ENCODE results near the gene MLLT3. TPM values are rescaled to one million over a fixed set of nuclear protein-coding genes. Genes with fewer than 3 reads are reported as not detected.
"Not testable (repeated sequence)": the region's sequence is repeated elsewhere in the genome, so short reads cannot be mapped to it uniquely, and the experiment has no call there.

Gene MLLT3
- 10 to 100 TPM; 24.2 to 35.4 (median 30.9) TPM for polyA plus RNA-seq (ENCODE audit: insufficient read length in 4 of 4)

DNA sequence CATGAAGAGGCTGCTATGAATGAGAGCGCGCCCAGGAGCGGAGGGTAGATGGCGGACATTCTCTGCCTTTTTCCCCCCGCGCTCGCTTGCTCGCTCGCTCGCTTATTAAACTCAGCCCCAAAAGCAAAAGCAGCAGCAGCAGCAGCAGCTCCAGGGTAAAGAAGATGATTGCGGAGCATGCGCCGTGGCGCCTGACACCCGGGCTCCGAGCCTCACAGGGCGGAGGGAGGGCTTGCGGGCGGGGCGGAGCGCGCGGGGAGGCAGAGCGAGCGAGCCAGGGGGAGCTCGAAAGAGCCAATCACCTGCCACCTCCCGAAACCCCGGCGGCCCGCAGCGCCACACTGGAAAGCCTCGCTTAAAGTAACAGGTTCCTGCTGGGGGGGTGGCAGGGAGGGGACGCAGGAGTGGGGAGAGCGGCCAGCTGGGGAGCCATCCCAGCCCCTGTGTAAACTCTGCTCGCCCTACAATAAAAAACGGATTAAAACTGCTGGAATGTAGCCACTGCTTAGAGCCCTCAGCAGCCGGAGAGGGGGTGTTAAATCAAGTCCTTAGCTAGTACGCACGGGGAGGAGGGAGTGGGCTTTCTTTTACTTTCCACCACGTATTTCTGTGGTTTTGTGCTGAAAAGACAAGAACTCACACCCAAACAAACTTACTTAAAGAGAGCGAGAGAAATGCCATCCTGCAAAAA is at the start of gene MLLT3:
Gene MLLT3, minus strand, starts transcription at position 170 of the 691 bp plus-strand sequence.
- peak in 3 of 4 donors; percentile 79 to 88 (median 87) for DNase-seq (ENCODE audit: low read depth in 4 of 4, low spot score in 2 of 4)

DNA sequence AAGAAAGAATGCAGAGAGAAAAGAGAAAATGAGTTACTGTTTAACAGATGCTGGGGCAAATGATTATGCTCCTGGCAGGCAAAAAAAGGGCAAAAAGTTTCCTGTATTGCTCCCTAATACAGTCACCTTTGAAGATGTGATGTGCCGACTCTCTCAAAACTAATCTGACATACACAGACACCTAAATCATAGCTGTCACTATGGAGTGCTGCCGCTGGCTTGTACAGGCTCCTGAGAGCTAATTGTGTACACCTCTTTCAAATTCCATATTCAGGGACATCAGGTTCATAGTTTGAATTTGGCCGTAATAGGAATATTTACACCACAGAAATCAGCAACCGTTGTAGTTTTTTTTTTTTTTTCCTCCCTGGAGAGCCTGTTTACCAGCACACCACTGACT is 49.3 kb upstream of the MLLT3 start:
- DNase-seq (ENCODE audit: low read depth in 4 of 4, low spot score in 2 of 4): no peak

- DNase-seq (ENCODE audit: low read depth in 4 of 4, low spot score in 2 of 4): no peak
Observed at GRCh38 chr9:20670395-20670794, 48.1 kb upstream of the MLLT3 start.

GRCh38 chr9:20664501-20664900 is 42.2 kb upstream of the MLLT3 start:
- no peak for DNase-seq (ENCODE audit: low read depth in 4 of 4, low spot score in 2 of 4)

DNA sequence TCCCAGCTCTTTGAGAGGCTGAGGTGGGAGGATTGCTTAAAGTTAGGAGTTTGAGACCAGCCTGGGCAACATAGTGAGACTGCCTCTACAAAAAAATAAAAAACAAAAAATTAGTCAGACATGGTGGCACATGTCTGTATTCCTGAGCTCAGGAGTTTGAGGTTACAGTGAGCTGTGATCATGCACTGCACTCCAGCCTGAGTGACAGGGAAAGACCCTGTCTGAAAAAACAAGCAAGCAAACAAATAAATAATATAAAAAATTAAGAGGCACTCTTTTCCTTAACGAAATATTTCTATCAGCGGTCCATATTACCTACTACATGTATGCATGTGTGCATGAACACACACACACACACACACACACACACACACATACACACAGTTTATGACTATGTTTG is 40.8 kb upstream of the MLLT3 start:
- no peak for DNase-seq (ENCODE audit: low read depth in 4 of 4, low spot score in 2 of 4)

GRCh38 chr9:20662156-20662555 is 39.9 kb upstream of the MLLT3 start:
- DNase-seq (ENCODE audit: low read depth in 4 of 4, low spot score in 2 of 4): no peak

- no peak for DNase-seq (ENCODE audit: low read depth in 4 of 4, low spot score in 2 of 4)
Observed at GRCh38 chr9:20659474-20659967, 37.2 kb upstream of the MLLT3 start.

DNA sequence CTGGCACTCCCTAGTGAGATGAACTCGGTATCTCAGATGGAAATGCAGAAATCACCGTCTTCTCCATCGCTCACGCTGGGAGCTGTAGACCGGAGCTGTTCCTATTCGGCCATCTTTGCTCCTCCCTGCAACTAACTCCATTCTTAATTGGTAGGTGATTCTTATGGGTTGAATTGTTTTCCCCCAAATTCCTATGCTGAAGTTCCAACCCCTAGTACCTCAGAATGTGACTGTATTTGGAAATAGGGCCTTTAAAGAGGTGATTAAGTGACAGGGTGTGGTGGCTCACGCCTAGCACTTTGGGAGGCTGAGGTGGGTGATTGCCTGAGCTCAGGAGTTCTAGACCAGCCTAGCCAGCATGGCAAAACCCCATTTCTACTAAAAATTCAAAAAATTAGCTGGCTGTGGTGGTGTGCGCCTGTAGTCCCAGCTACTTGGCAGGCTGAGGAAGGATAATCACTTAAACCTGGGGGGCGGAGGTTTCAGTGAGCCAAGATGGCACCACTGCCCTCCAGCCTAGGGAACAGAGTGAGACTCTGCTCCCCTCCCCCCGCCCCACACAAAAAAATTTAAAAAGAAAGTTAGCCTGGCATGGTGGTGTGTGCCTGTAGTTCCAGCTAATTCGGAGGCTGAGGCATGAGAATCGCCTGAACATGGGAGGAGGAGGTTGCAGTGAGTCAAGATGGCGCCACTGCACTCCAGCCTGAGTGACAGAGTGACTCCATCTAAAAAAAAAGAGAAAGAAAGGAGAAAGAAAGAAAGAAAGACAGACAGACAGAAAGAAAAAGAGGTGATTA is 36.6 kb upstream of the MLLT3 start:
- DNase-seq (ENCODE audit: low read depth in 4 of 4, low spot score in 2 of 4): peak in 1 of 4 donors; percentile 18

- not testable (repeated sequence) for DNase-seq (ENCODE audit: low read depth in 4 of 4, low spot score in 2 of 4)
Observed at GRCh38 chr9:20658246-20658667, 36.0 kb upstream of the MLLT3 start.

- no peak for DNase-seq (ENCODE audit: low read depth in 4 of 4, low spot score in 2 of 4)
Observed at GRCh38 chr9:20651939-20652338, 29.6 kb upstream of the MLLT3 start.

- no peak for DNase-seq (ENCODE audit: low read depth in 4 of 4, low spot score in 2 of 4)
Observed at GRCh38 chr9:20650750-20651299, 28.5 kb upstream of the MLLT3 start.

DNA sequence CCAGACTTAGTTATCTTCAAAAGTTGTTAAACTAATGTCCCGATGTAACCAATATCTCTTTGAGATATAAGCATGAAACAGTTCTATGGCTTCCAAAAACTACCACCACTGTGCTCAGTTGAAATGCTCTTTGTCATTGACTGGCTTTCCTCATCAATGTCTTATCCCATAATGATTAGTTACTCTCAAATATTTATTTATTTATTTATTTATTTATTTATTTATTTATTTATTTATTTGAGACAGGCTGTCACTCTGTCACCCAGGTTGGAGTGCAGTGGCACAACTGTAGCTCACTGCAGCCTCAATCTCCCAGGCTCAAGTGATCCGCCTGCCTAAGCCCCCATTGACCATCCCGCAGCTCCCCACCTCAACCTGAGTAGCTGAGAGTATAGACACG is 28.0 kb upstream of the MLLT3 start:
- DNase-seq (ENCODE audit: low read depth in 4 of 4, low spot score in 2 of 4): no peak

- DNase-seq (ENCODE audit: low read depth in 4 of 4, low spot score in 2 of 4): no peak
Observed at GRCh38 chr9:20649381-20649780, 27.1 kb upstream of the MLLT3 start.

DNA sequence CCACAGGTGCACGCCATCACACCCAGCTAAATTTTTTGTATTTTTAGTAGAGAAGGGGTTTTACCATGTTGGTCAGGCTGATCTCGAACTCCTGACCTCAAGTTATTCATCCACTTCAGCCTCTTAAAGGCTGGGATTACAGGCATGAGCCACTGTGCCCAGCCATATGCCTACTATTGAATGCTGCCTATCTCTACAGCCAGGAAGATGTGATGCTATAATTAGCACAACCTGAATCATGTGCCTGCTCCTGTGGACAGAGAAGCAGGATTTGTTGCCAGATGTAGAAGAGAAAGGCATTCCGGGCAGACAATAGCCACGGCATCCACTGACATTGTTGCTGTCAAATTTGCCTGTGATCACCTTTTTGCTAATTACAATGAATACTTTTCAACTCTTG is 24.4 kb upstream of the MLLT3 start:
- no peak for DNase-seq (ENCODE audit: low read depth in 4 of 4, low spot score in 2 of 4)

- DNase-seq (ENCODE audit: low read depth in 4 of 4, low spot score in 2 of 4): no peak
Observed at GRCh38 chr9:20643660-20644059, 21.4 kb upstream of the MLLT3 start.

- DNase-seq (ENCODE audit: low read depth in 4 of 4, low spot score in 2 of 4): no peak
Observed at GRCh38 chr9:20642045-20642444, 19.7 kb upstream of the MLLT3 start.

- peak in 1 of 4 donors; percentile 34 for DNase-seq (ENCODE audit: low read depth in 4 of 4, low spot score in 2 of 4)
Observed at GRCh38 chr9:20640331-20641187, 18.3 kb upstream of the MLLT3 start.

DNA sequence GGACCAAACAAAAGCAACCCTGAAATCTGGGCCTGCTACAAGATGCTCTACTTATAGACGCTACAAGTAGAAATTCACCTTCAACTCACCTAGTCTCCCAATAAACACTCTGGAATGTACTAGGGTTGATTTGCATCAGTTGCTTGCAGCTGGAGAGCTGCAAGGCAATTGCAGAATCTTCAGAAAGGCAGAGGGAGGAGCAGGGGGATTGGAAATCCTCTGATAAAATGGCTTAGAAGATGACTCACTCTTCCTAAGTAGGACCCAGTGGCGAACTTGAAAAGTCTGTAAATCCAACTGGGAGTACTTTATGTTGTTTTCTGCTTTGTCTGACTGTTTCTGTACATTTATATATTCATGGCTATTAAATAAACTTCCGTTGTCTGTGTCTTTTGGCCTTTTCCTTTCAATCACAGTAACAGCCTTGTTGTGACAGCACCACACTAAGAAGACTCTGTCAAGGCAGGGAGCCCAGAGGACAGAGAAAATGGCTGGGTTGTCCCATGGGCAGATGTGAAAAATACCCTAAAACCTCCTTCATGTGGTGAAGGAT is 14.7 kb upstream of the MLLT3 start:
- DNase-seq (ENCODE audit: low read depth in 4 of 4, low spot score in 2 of 4): no peak

DNA sequence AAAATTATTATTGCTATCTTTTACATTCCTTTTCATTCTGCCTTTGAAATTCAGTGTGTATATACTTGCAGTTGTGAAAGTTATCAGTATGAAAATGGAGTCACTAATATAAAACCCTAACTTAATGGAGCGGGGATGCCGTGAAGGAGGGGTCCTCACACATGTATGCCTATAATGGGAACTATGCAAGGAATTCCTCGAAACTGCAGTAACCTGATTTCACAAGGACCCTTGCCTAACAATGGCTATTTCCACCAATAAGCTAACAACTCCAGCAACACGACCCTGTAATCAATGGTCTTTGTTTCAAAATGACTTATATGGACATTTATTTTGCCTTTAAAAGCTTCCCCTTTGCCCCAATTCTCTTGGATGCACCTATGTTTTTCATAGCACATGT is 12.6 kb upstream of the MLLT3 start:
- no peak for DNase-seq (ENCODE audit: low read depth in 4 of 4, low spot score in 2 of 4)

GRCh38 chr9:20632705-20633104 is 10.4 kb upstream of the MLLT3 start:
- DNase-seq (ENCODE audit: low read depth in 4 of 4, low spot score in 2 of 4): no peak
